IMR-90 (cell line): Measurements from ENCODE around the gene TBCE. TPM values are rescaled to one million over a fixed set of nuclear protein-coding genes. Genes with fewer than 3 reads are reported as not detected.

ENCODE experiments used
- ATAC-seq: fragments of 200-7000 bp; cut with Tn5 transposase; 2 replicates; pipeline ENCODE4 v1.9.1; 2020; ENCODE audit warnings: low read depth, mild to moderate bottlenecking, moderate library complexity
- BruUV-seq: library from RNA; stranded (reverse); fragments of 400-500 nt; replicated peaks from 2 replicates; lab custom pipeline; 2021; lab: Mats Ljungman, UMichigan
- CTCF ChIA-PET: fragments of 300-600 bp; formaldehyde crosslinking; extraction: SDS; loops from one replicate; lab custom pipeline; 2021; ENCODE audit warnings: antibody characterized with exemption; lab: Yijun Ruan, JAX
- POLR2A ChIA-PET: fragments of 300-600 bp; sonication (Branson Sonifier 250); formaldehyde crosslinking; loops from one replicate; lab custom pipeline; 2022; ENCODE audit warnings: antibody characterized with exemption; ENCODE audit not compliant: unreplicated experiment; lab: Charles Lee
- DNase-seq: peaks from one replicate; pipeline ENCODE4 v3.0.0; 2013
- H2AFZ ChIP-seq: replicated peaks from 2 replicates; pipeline ENCODE3; 2013; ENCODE audit warnings: low read length, mild to moderate bottlenecking; ENCODE audit not compliant: poor library complexity
- H2AK5ac ChIP-seq: 2 replicates; pipeline ENCODE4 v1.6.1; 2013; ENCODE audit warnings: low read depth, low read length, inconsistent platforms
- H2AK9ac ChIP-seq: replicated peaks from 2 replicates; pipeline ENCODE3; 2013; ENCODE audit warnings: mild to moderate bottlenecking, low read depth, low read length, moderate library complexity; ENCODE audit not compliant: poor library complexity
- H2BK120ac ChIP-seq: 2 replicates; pipeline ENCODE4 v1.6.1; 2013; ENCODE audit warnings: low read depth, low read length, inconsistent platforms
- H2BK15ac ChIP-seq: 3 replicates; pipeline ENCODE4 v1.6.1; 2013; ENCODE audit warnings: low read depth, low read length, inconsistent platforms
- H2BK20ac ChIP-seq: 2 replicates; pipeline ENCODE4 v1.6.1; 2013; ENCODE audit warnings: low read depth, mild to moderate bottlenecking, inconsistent platforms, low read length, moderate library complexity
- H2BK5ac ChIP-seq: 2 replicates; pipeline ENCODE4 v1.6.1; 2013; ENCODE audit warnings: mild to moderate bottlenecking, low read depth, low read length, inconsistent platforms; ENCODE audit not compliant: poor library complexity, severe bottlenecking
- H3K14ac ChIP-seq: replicated peaks from 2 replicates; pipeline ENCODE4 v1.6.1; 2013; ENCODE audit warnings: low read depth, low read length, inconsistent platforms
- H3K18ac ChIP-seq: 2 replicates; pipeline ENCODE4 v1.6.1; 2013; ENCODE audit warnings: low read depth, low read length, control low read depth
- H3K23ac ChIP-seq: 2 replicates; pipeline ENCODE4 v1.6.1; 2013; ENCODE audit warnings: low read depth, low read length, inconsistent platforms
- H3K27ac ChIP-seq: 2 replicates; pipeline ENCODE4 v1.5.1; 2013; ENCODE audit warnings: mild to moderate bottlenecking, control low read depth, low read length; ENCODE audit not compliant: insufficient read depth
- H3K27me3 ChIP-seq: 2 replicates; pipeline ENCODE4 v1.6.1; 2013; ENCODE audit warnings: low read length; ENCODE audit not compliant: control insufficient read depth, insufficient read depth
- H3K36me3 ChIP-seq: 2 replicates; pipeline ENCODE4 v1.6.1; 2013; ENCODE audit warnings: low read length, mixed read lengths; ENCODE audit not compliant: control insufficient read depth, insufficient read depth
- H3K4ac ChIP-seq: 2 replicates; pipeline ENCODE4 v1.6.1; 2013; ENCODE audit warnings: low read depth, low read length, inconsistent platforms
- H3K4me1 ChIP-seq: 2 replicates; pipeline ENCODE4 v1.6.1; 2013; ENCODE audit warnings: low read length, mixed read lengths; ENCODE audit not compliant: control insufficient read depth, insufficient read depth
- H3K4me2 ChIP-seq: 2 replicates; pipeline ENCODE4 v1.6.1; 2013; ENCODE audit warnings: low read depth, mild to moderate bottlenecking, control low read depth, low read length, moderate library complexity
- H3K4me3 ChIP-seq: 2 replicates; pipeline ENCODE4 v1.5.1; 2013; ENCODE audit warnings: low read depth, mild to moderate bottlenecking, control low read depth, low read length, moderate library complexity; ENCODE audit not compliant: insufficient read depth
- H3K56ac ChIP-seq: 2 replicates; pipeline ENCODE4 v1.6.1; 2013; ENCODE audit warnings: low read length, inconsistent platforms; ENCODE audit not compliant: insufficient read depth; ENCODE audit errors: extremely low read depth
- H3K79me1 ChIP-seq, 2 experiments: 2 replicates each; pipeline ENCODE4 v1.6.1; 2013; ENCODE audit warnings: low read length in 2 of 2, inconsistent platforms in 1 of 2, low read depth in 1 of 2
- H3K9ac ChIP-seq: 2 replicates; pipeline ENCODE4 v1.6.1; 2013; ENCODE audit warnings: low read depth, low read length, control low read depth
- H3K9me1 ChIP-seq: 2 replicates; pipeline ENCODE4 v1.6.1; 2013; ENCODE audit warnings: low read length, inconsistent platforms; ENCODE audit not compliant: insufficient read depth
- H3K9me3 ChIP-seq: 2 replicates; pipeline ENCODE4 v1.6.1; 2013; ENCODE audit warnings: low read length; ENCODE audit not compliant: control insufficient read depth, insufficient read depth
- H4K20me1 ChIP-seq: 2 replicates; pipeline ENCODE4 v1.6.1; 2013; ENCODE audit warnings: low read length, inconsistent platforms; ENCODE audit not compliant: insufficient read depth
- H4K5ac ChIP-seq: 2 replicates; pipeline ENCODE4 v1.6.1; 2013; ENCODE audit warnings: mild to moderate bottlenecking, low read depth, low read length, control low read depth
- H4K8ac ChIP-seq, 2 experiments: 2 replicates each; pipeline ENCODE4 v1.6.1; 2013; ENCODE audit warnings: low read depth in 2 of 2, low read length in 2 of 2, control low read depth in 1 of 2, inconsistent platforms in 1 of 2
- H4K91ac ChIP-seq: 2 replicates; pipeline ENCODE4 v1.6.1; 2013; ENCODE audit warnings: low read depth, low read length, inconsistent platforms; ENCODE audit not compliant: insufficient read depth
- RAD21 ChIP-seq: IDR thresholded peaks from 2 replicates; pipeline ENCODE4 v1.6.1; 2012; ENCODE audit warnings: low read length, improper control_type of control experiment
- WGBS, 2 experiments: methylation state at CpG; one replicate each; pipeline versions ENCODE4 v1.1.5 to v1.1.7; 2013; ENCODE audit warnings: missing lambda C conversion rate in 2 of 2; ENCODE audit not compliant: insufficient read length in 1 of 2; ENCODE audit errors: extremely low coverage in 2 of 2; 5-methylcytosine and 5-hydroxymethylcytosine counted together
- dilution Hi-C: fragments of 300-500 bp; cut with HindIII; formaldehyde crosslinking; loops from one replicate; pipeline ENCODE4 v1.14.3; 2018; ENCODE audit warnings: low sequenced_read_pairs; ENCODE audit not compliant: unreplicated experiment
- in situ Hi-C: fragments of 300-500 bp; cut with MboI; formaldehyde crosslinking; loops from 3 replicates; pipeline ENCODE4 v1.14.3; 2019; ENCODE audit warnings: low sequenced_read_pairs, inconsistent platforms, mixed read lengths
- intact Hi-C: fragments of 100-400 bp; cut with micrococcal nuclease; formaldehyde crosslinking; loops from 2 replicates; pipeline ENCODE4 v1.10.0; 2022
- polyA plus RNA-seq, 3 experiments: library from polyadenylated mRNA; depleted of rRNA; stranded (reverse); fragments of >200 nt; gene quantifications; 2 replicates each; pipeline ENCODE4 v1.2.3, GENCODE V29; 2012; ENCODE audit warnings: low replicate concordance in 1 of 3
- total RNA-seq: library from RNA; depleted of rRNA; stranded (reverse); fragments of >200 nt; gene quantifications from 2 replicates; pipeline ENCODE4 v1.2.3, GENCODE V29; 2012

The TBCE gene
- total and polyA plus RNA-seq, 2 of the 4 experiments (the other 2 are of a cell fraction) = 25.3 to 26.7 TPM

- no peak overlapping the region for H2BK15ac ChIP-seq
- H3K14ac ChIP-seq = no peak overlapping the region
- H4K20me1 ChIP-seq = no peaks in the 10 kb centered on the region
- no peak overlapping the region for H2BK120ac ChIP-seq
- no peak overlapping the region for H4K91ac ChIP-seq
- H3K4me1 ChIP-seq = no peaks in the 10 kb centered on the region
- H3K4ac ChIP-seq = no peak overlapping the region
- H2AK5ac ChIP-seq = no peak overlapping the region
- no peak overlapping the region for H3K18ac ChIP-seq
- peaks cover 3 to 12% of the 10 kb centered on the region in 2 experiments; a peak in 3 of 4 replicates for H3K79me1 ChIP-seq
- H3K9ac ChIP-seq = no peak overlapping the region
- POLR2A ChIA-PET = no interaction called here
- no peak overlapping the region for H4K8ac ChIP-seq
- H2AFZ ChIP-seq = no peak overlapping the region
- no peak overlapping the region for H2BK5ac ChIP-seq
- no peaks in the 10 kb centered on the region for H3K27me3 ChIP-seq
- ATAC-seq (no peak), DNase-seq (no peak)
- intact Hi-C loops (no loop called here), dilution Hi-C loops (no loop called here), in situ Hi-C loops (no loop called here)
- CTCF ChIA-PET = interaction anchor here (1.0 kb wide), 1 partner anchor 74 kb away, joined by 4 read pairs; no protein-coding TSS in a partner anchor
- H2BK20ac ChIP-seq = no peak overlapping the region
- no peak overlapping the region for H3K27ac ChIP-seq
- H4K5ac ChIP-seq = no peak overlapping the region
- WGBS, 2 experiments = no CpG with 5 or more reads among the region's 3 CpGs
- BruUV-seq = no TSS peak
- H3K36me3 ChIP-seq = peaks cover 17% of the 10 kb centered on the region; the same call in 1 of the 2 replicates
- no peak overlapping the region for H3K56ac ChIP-seq
- H2AK9ac ChIP-seq = no peak overlapping the region
- H3K4me2 ChIP-seq = no peak overlapping the region
- no peaks in the 10 kb centered on the region for H3K9me1 ChIP-seq
- H3K4me3 ChIP-seq = no peak overlapping the region
- no peaks in the 10 kb centered on the region for H3K9me3 ChIP-seq
- no peak for TF ChIP-seq RAD21
- H3K23ac ChIP-seq = no peak overlapping the region
These were observed 24.8 kb upstream of the TBCE start for GRCh38 chr1:235342471-235342870.
